NCI-H82 treated with DMSO at 0.1 percent for 48 hours (cell line): ENCODE data around the gene FGF4.
"Not testable (repeated sequence)": the region's sequence is repeated elsewhere in the genome, so short reads cannot be mapped to it uniquely, and the experiment has no call there.

Source experiments
- DNase-seq: peaks from one replicate; lab custom pipeline; 2025; ENCODE audit not compliant: unreplicated experiment; lab: John Stamatoyannopoulos, UW

Gene FGF4

GRCh38 chr11:69774354-69775162 lies 583 bp downstream of the FGF4 start:
- no peak for DNase-seq

- no peak for DNase-seq
Measured at GRCh38 chr11:69773626-69774353, 1.4 kb downstream of the FGF4 start.

- no peak for DNase-seq
Measured at GRCh38 chr11:69771466-69771865, 3.7 kb downstream of the FGF4 start.

GRCh38 chr11:69770540-69770939 lies 4.6 kb downstream of the FGF4 start:
- no peak for DNase-seq

- no peak for DNase-seq
Measured at GRCh38 chr11:69765498-69765995, 9.6 kb downstream of the FGF4 start.

- DNase-seq, result not testable (repeated sequence)
Measured at GRCh38 chr11:69764918-69765317, 10.2 kb downstream of the FGF4 start.

GRCh38 chr11:69760319-69760718 lies 14.8 kb downstream of the FGF4 start:
- DNase-seq, result no peak

GRCh38 chr11:69752890-69753289 lies 22.3 kb downstream of the FGF4 start:
- DNase-seq, result no peak

GRCh38 chr11:69750875-69751597 lies 24.1 kb downstream of the FGF4 start:
- no peak for DNase-seq

- DNase-seq, result no peak
Measured at GRCh38 chr11:69750108-69750850, 24.9 kb downstream of the FGF4 start.

GRCh38 chr11:69748637-69749036 lies 26.5 kb downstream of the FGF4 start:
- no peak for DNase-seq

GRCh38 chr11:69746752-69747742 lies 28.1 kb downstream of the FGF4 start:
- DNase-seq, result no peak

GRCh38 chr11:69746140-69746539 lies 29.0 kb downstream of the FGF4 start:
- DNase-seq, result no peak

- no peak for DNase-seq
Measured at GRCh38 chr11:69745201-69745600, 29.9 kb downstream of the FGF4 start.

- DNase-seq, result no peak
Measured at GRCh38 chr11:69744435-69744834, 30.7 kb downstream of the FGF4 start.

GRCh38 chr11:69734841-69735240 lies 40.3 kb downstream of the FGF4 start:
- no peak for DNase-seq

GRCh38 chr11:69734367-69734766 lies 40.8 kb downstream of the FGF4 start:
- DNase-seq, result no peak

GRCh38 chr11:69732910-69733309 lies 42.2 kb downstream of the FGF4 start:
- no peak for DNase-seq

- no peak for DNase-seq
Measured at GRCh38 chr11:69731110-69731509, 44.0 kb downstream of the FGF4 start.

GRCh38 chr11:69730500-69730899 lies 44.6 kb downstream of the FGF4 start:
- DNase-seq, result no peak
